Esophagus squamous epithelium (tissue), 4 donors: ENCODE measurements around the gene PAOX.

Source experiments
- POLR2A ChIP-seq, 4 donors: fragments of 450-650 bp; IDR thresholded peaks; one replicate each; pipeline ENCODE4 v1.6.1; 2017; ENCODE audit warnings: antibody characterized with exemption in 4 of 4, mild to moderate bottlenecking in 4 of 4, moderate library complexity in 3 of 4
- TF ChIP-seq, protein P1 (sequence below), 6 experiments: fragments of 450-650 bp in 4 of 6; fragments of 200-600 bp in 2 of 6; sonication (generic) in 2 of 6; IDR thresholded peaks; one replicate each; pipeline ENCODE4 v1.5.1; 2016 to 2019; ENCODE audit warnings: antibody characterized with exemption in 6 of 6, mild to moderate bottlenecking in 4 of 6, moderate library complexity in 4 of 6

- TF ChIP-seq, protein P1, sequence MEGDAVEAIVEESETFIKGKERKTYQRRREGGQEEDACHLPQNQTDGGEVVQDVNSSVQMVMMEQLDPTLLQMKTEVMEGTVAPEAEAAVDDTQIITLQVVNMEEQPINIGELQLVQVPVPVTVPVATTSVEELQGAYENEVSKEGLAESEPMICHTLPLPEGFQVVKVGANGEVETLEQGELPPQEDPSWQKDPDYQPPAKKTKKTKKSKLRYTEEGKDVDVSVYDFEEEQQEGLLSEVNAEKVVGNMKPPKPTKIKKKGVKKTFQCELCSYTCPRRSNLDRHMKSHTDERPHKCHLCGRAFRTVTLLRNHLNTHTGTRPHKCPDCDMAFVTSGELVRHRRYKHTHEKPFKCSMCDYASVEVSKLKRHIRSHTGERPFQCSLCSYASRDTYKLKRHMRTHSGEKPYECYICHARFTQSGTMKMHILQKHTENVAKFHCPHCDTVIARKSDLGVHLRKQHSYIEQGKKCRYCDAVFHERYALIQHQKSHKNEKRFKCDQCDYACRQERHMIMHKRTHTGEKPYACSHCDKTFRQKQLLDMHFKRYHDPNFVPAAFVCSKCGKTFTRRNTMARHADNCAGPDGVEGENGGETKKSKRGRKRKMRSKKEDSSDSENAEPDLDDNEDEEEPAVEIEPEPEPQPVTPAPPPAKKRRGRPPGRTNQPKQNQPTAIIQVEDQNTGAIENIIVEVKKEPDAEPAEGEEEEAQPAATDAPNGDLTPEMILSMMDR (IDR thresholded peaks at IDR 0.05), result no peak
- no peak for TF ChIP-seq POLR2A (IDR thresholded peaks at IDR 0.05)
Measured at GRCh38 chr10:133355991-133356390, 23.1 kb upstream of the PAOX start.
